Hematopoietic multipotent progenitor cell treated with erythropoietin and hydrocortisone succinate and interleukin-3 and kit ligand, for 6 days (in vitro differentiated cells): ENCODE data around the gene STAC2.
A peak's percentile ranks its signal among the peaks of the same experiment; 100 is the strongest.
"Not testable (repeated sequence)": the region's sequence is repeated elsewhere in the genome, so short reads cannot be mapped to it uniquely, and the experiment has no call there.

ENCODE experiments used
- DNase-seq: peaks from one replicate; pipeline ENCODE4 v3.0.0-alpha.2; 2015

STAC2 gene

DNA sequence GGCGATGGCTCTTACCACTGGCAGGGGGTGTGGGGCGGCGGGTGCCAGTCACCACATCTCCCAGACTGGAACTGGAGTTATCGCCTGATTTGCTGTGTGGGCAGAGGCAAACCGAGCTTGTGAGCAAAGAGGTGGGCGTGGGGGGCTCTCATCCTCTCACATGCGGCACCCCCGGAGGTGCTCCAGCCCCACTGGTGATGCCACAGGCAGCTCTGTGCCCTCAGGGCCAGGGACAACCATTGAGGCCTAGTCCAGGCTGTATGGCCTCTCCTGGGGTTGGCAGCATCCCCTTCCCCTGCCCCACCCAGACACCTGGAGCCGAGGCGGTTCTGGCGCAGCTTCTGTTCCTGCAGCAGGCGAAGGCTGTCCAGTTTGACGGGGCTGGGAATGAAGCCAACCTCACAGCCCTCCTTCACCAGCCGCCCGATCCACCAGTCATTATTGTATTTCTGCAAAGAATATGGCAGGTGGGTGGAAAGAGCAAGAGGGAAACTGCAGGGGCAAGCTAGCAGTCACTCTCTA, 39.2 kb downstream of the STAC2 start:
- no peak for DNase-seq

DNA sequence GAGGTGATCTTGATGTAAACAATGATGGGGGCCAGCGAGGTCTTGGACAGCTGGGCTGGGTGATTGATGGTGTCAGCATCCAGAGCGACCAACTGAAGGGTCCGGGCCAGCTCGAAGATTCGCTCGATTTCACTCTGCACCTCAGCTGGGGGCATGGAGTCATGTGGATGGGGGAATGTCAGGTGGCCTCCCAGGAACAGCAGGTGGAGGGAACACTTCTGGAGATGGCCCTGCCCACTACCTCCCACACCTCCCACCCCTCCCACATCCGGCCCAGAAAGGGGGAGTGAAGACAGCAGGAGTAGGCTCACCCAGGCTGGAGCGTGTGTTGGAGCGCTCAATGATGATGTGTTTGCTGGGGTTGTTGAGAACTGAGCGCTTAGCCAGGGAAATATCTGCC, 42.0 kb downstream of the STAC2 start:
- DNase-seq: no peak

DNA sequence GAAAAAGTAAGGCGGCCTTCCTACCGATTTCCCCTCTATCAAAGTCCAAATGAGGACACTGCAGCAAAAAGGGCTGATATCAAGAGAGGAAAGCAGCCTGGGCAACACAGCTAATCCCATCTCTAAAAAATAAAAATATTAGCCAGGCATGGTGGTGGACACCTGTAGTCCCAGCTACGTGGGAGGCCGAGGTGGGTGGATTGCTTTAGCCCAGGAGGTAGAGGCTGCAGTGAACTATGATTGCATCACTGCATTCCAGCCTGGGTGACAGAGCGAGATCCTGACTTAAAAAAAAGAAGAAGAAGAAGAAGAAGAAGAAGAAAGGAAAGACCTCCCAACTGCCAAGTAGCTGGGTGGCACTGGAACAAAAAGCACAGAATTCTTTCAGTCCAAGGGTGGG, 42.7 kb downstream of the STAC2 start:
- no peak for DNase-seq

DNA sequence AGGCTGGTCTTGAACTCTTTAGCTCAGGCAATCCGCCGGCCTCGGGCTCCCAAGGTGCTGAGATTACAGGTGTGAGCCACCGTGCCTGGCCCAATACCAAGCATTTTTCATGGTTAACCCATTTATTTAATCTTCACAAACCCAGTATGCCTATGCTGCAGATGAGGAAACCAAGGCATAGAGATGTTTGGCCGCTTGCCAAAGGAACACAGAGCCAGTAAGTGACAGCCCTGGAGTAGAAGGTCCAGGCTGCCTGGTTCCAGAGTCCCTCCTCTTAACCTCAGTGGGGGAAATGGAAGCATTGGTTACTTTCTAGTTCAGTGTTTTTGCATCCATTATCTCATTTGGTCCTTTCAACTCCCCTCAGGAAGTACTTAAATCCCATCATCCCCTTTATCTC, 44.4 kb downstream of the STAC2 start:
- DNase-seq: no peak

DNA sequence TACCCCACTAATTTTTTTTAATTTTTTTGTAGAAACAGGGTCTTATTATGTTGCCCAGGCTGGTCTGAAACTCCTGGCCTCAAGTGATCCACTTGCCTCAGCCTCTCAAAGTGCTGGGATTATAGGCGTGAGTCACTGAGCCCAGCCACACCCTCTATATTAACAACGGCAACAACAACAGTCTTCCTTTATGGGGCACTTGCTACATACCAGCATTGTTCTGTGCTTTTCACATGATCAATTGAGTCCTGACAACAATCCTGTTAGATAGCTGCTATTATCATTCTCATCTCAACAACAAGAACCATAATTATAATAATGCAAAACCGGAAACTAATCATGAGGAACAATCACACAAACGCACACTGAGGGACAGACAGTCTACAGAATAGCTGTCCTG, 47.2 kb downstream of the STAC2 start:
- DNase-seq: no peak

DNA sequence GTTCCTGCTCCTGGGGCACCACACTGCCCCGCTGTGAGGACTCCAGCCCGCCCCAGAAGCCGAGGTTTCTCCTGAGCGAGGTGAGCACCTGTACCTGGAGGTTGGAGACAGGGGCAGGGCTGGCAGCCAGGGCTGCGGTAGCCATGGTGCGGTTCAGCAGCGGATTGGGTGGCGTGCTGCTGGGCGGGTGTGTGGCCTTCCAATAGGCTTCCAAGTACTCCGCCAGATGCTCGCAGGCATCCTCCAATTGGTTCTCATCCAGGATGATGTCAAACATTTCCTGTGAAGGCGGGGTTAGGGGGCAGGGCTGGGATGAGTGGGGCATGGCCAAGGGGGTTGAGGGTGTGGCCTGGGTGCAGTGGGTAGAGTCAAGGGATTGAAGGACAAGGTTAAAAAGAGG, 48.5 kb downstream of the STAC2 start:
- DNase-seq: no peak

DNA sequence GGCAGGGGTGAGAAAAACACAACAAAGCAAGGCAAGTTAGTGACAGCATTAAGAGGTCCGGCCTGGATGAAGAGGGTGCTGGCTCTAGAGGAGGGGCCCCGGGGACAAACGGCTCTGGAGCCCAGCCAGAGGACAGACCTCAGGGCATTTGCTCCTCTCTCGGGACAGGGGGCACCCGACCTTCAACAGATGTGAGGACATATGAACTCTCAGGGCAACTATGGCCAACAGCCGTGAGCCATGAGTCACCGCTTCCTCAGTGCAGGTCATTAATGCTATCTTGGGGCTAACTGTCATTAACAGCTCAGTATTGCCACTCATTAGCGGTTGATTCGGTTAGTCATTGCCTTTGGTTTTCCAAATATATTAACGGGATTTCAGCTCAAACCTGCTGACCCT, 50.1 kb downstream of the STAC2 start:
- DNase-seq: no peak

DNA sequence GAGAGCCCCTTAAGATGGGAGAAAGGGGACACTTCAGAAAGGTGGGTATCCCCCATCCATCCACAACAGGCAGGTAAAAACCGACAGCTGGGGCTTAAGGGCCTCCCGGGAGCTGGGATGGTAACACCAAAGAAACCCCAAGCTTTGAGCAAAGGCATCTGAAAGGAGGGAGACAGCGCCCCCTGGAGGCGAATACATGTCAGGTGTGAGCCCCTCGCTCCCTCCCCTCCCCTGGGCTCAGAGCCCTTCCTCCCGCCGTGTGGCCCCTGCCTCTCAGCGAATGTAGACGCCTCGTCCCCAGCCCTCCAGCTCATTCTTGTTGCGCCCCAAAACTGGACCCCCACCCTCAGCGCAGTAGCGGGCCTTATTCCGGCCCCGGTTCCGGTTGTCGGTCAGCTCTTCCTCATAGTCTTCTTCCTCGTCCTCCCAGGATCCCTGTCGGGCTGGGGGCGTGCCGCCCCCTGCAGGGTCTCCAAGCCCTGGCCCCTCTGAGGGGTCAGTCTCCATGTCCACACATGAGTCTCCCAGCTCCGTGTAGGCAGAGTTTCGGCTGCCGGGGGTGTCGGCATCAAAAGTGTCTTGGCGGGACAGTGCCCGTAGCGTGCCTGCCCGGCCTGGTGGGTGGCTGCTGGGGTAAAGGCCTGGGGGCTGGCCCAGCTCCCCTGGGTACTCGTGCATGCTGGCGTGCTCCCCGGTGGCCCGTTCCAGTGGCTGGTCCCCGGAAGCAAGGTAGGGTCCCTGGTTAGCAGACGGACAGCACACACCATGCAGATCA, 50.6 kb downstream of the STAC2 start:
- peak; percentile 92 for DNase-seq

DNA sequence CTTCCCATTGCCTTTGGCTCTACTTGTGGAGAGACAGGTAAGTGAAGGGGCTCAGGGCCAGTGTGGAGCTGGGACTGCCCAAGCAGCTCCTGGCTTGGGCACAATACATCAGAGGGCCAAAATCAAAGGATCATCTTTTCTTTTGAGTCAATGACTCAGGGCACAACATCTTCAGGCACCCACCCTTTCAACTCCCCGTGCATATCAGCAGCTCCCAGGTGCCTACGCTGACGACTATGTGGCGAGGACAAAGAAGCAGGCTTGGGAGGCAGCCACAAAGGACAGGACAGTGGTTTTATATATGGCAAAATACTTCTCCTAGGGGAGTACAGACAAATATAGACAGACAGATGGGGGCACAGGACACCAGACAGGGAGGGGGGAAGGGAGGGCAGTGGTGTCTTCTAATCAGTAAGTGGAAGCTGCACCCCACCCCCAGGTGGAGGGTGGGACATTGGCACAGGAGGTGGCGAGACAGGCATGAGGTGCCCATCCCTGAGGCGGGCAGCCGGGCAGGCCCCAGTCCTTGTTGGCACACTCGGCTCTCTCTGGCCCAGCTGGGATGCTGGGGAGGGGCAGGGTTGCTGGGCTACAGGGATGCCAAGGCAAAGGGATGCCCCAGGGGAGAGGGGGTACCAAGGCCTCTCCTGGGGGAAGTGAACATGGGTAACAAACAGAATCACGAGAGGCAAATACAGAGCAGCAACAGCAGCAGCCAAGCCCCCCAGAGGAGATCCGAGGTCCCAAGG, 52.0 kb downstream of the STAC2 start:
- DNase-seq: peak; percentile 54

DNA sequence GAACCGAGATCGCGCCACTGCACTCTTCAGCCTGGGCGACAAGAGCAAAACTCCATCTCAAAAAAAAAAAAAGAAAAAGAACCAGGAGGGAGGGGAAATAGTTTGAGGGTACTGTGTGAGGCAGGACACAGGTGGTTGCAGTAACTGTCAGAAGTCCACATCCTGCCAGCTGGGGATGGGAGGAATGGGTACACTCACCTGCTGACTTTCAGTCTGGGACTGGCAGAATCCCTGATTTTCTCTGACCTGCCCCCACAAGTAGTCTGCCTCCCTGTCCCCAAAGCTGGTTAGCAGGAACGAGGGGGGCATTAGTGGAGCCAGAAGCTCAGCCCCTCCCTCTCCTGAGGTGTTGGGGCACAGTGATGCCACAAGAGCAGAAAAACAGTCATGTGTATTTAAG, 52.7 kb downstream of the STAC2 start:
- DNase-seq: no peak

DNA sequence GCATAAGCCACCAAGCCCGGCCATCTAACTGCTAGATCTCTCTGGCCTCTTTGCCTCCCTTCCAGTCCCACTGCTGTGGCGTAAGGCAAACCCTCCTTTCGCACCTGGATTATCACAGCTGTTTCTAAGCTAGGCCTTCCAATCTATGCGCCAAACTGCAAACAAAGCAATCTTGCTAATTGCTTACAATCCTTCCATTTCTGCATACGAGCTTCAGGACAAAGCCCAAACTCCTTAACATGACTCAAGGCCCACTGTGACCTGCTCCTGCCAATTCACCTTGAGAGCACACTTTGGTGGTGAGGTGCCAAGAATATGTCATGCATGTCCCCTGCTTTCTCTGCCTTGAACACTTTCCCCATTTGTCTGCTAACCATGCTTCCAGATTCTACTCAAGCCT, 53.8 kb downstream of the STAC2 start:
- DNase-seq: no peak

DNA sequence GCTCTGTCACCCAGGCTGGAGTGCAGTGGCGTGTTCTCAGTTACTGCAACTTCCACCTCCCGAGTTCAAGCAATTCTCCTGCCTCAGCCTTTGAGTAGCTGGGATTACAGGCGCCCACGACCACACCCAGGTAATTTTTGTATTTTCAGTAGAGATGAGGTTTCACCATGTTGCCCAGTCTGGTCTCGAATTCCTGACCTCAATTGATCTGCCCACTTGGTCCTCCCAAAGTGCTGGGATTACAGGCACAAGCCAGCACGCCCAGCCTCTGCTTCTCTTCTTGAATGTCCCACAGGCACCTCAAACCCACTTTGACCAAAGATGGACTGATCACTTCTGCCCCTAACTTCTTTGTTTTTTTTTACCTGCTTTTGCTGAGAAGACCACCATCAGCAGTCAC, 55.2 kb downstream of the STAC2 start:
- no peak for DNase-seq

DNA sequence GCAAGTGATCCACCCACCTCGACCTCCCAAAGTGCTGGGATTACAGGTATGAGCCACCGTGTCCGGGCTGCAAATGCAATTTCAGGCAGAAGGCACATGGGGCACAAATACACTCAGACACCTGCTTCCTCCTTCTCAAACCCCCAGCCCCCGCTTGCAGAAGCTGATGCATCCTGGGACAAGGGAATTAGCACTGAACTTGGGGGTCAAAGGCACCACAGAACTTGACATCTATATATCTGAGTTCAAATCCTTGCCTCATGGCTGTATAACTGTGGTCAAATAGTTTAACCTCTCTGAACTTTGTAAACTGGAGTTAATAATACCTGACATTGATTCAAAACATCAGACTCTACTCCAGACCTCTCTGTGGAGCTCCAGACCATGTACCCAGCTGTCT, 55.6 kb downstream of the STAC2 start:
- no peak for DNase-seq

DNA sequence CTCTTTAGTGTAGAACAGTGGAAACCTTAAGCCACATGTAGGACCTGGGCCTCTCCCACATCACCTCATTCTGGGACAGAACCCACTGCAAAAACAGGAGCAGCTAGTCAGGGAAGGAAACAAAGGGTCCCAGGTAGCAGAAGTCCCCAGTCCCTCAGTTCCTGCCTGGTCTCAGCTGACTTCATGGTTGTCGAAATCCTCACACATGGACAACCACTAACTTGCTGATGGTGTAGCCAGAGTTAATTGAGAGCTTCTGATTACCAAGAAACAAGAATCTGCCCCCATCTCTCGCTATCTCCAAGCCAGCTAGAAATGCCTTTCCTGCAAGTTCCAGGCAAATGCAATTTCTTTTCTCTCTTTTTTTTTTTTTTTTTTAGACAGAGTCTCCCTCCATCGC, 56.2 kb downstream of the STAC2 start:
- no peak for DNase-seq

DNA sequence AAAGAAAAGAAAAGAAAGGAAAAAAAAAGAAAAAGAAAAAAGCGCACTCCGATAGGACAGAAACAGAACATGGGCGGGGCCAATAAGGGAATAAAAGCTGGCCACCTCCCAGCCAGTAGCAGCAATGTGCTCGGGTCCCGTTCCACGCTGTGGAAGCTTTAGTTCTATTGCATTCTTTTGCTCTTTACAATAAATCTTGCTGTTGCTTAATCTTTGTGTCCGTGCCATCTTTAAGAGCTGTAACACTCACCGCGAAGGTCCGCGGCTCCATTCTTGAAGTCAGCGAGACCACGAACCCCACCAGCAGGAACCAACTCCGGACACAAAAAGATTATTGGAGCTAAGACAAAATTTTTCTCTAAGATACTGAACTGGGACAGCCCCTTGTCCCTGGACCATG, 56.6 kb downstream of the STAC2 start:
- DNase-seq: no peak

DNA sequence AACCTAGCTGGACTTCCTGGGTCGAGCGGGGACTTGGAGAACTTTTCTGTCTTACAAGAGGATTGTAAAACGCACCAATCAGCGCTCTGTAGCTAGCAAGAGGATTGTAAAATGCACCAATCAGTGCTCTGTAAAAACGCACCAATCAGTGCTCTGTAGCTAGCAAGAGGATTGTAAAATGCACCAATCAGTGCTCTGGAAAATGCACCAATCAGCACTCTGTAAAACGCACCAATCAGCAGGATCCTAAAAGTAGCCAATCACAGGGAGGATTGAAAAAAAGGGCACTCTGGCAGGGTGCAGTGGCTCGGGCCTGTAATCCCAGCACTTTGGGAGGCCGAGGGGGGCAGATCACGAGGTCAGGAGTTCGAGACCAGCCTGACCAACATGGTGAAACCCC, 57.2 kb downstream of the STAC2 start:
- not testable (repeated sequence) for DNase-seq

DNA sequence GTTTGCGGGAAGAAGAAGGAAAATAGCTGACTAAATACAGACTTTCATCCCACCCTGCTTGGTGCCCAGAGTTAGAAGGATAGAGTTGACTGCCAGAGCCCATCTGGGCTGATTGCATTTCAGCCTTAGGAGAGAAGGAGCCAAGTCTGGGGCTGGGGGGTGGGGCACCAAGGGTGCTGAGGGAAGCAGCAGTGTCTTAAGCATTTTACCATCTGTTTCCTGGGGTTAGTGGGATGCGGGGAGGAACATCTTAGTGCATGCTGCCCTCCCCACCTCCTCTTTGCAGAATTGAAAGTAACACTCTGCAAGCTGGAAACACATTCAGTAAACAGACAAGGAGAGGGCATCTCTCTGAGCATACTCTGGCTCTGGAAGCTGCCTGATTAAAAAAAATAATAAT, 58.3 kb downstream of the STAC2 start:
- DNase-seq: peak; percentile 58

DNA sequence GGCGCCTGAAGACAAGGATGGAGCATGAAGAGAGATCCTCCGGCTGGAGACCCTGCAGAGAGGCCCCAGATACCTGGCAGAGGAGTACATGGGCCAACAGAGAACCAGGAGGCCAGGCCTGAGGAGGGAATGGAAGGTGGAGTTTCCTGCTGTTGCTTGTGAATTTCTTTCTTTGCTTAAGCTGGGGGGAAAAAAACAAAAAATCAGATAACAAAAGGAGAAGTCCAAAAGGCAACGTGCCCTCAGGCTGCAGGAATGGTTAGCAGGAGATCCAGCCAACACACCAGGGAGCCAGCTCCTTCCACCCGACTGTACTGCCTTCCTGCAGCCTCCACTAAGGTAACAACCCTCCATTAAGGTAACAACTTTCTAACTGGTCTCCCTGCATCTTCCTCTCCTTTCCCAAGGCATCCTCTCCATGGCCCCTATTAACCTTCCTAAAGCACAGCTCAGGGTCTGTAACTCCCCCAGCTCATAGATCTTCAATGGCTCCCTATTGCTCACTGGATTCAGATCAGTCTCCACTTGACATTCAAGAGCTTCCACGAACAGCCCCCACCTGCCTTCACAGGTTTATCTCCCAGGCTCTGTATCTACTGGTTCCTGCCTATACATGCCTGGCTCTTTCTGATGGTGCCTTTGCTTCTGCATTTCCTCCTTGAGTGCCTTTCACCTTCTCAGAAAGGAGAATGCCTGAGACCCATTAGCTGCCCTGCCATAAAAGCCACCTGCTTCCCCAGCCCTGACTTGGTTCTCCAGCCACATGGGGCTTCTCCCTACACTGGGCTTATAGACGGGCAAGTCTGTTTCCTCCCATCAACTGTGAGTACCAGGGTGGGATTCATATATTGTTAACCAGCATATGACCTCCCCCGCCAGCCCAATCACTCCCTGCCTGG, 59.1 kb downstream of the STAC2 start:
- DNase-seq: no peak

DNA sequence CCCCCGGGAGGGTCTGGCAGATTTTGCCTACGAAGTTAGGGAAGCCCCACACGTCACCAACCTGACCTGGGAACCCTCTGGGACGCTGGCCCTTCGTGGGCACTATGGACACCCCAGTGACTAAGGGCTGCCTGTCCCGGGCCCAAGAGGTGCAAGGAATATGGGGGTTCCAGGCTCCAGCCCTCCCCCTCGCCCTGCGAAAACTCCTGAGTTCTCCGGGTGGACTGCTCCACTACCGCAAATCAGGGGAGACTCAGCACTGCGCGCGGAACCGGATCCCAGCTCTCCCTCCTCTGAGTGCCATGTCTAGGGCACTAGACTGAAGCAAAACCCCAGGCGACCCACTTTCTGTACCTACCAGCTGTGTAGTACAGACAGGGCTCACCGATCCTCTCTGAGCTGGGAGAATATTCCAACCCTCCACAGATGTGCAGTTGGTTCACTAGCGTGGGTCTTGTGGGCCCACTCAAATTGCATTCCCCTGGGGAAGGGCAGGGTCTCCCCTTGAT, 59.9 kb downstream of the STAC2 start, which contains the start of gene ARL5C:
Gene ARL5C, minus strand, starts transcription at position 321 of the 509 bp plus-strand sequence. CDS start 401 bp downstream, outside the sequence.
- DNase-seq: no peak

DNA sequence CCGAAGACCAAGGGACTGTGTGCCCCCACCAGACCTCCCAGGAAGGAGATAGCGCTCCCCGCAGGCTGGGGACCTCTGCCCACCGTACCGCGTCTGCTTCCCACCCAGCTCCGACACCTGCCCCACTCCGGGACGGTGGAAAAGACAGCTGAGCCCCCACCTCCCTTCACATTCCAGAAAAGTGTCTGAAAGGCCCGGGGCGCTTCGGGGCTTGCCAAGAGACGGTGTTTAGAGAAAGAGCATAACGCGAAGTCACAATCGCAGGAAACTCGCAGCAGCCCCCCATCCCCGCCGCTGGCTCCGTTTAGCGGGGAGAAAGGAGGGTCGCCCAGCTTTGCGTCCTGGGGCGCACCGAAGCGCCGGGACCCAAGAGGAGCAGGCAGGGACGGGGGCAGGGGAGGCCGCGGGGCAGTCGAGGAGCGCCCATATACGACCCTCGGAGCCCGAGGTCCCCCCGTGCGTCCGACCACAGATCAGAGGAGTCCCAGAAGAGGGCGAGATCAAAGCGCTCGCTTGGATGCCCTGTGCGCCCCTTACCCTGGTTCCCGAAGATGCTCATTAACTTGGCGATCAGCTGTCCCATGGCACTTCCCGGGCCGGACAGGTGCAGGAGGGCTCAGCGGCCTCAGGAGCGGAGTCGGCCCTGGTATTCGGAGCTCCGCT, 60.4 kb downstream of the STAC2 start:
- DNase-seq: no peak

DNA sequence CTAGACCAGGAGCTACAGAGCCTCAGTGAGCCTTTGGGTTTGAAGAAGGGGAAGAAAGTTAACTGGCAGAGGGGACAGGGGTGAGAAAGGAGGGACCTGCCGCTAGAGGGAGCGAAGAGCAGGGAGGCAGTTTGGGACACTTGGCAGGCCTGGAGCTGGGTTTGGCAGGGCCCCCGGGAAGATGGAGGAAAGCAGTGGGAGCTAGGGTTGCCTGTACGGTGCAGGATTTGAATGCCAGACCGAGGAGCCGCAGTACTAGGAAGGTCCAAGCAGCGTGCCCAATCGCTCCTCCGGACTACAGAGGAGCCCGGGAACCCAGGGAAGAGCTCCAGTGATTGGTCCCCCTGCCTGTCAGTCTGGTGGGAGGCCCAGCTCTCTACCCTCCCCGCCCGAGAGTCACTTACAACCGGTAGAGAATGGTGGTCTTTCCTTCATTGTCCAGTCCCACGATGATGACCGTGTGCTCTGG, 61.0 kb downstream of the STAC2 start:
- peak; percentile 92 for DNase-seq

DNA sequence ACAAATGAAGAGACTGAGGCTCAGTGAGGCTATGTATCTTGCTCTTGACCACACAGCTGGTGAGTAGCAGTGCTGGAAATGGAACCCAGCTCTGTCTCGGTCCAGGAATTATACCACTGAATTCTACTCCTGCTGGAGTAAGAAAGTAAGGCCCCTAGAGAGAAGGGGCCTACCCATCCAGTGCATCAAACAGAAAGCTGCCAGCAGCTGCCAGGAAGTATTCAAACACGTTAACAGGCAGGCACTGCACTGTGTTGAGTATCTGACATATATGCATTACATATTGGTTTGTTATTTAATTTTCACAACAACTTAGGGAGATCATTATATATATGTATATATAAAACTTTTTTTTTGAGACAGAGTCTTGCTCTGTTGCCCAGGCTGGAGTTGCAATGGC, 63.8 kb downstream of the STAC2 start:
- DNase-seq: no peak
